ENCODE data around the gene CFDP1. TPM values are rescaled to one million over a fixed set of nuclear protein-coding genes. Genes with fewer than 3 reads are reported as not detected.

The CFDP1 gene
- total RNA-seq, 1 experiment from 2014 or later = 64.1 TPM

- CTCF ChIA-PET = no interaction called here
- TF ChIP-seq CTCF (IDR thresholded peaks at IDR 0.05; ENCODE audit: unreplicated experiment) = no peak
- Mint-ChIP-seq H3K27ac (ENCODE audit: unreplicated experiment) (no peak overlapping the region), H3K4me3 (ENCODE audit: low read depth, unreplicated experiment) (no peak overlapping the region), H3K9me3 (ENCODE audit: low read depth, unreplicated experiment) (no peaks in the 10 kb centered on the region), H3K4me1 (ENCODE audit: low read depth, unreplicated experiment) (no peaks in the 10 kb centered on the region), H3K27me3 (ENCODE audit: unreplicated experiment) (no peaks in the 10 kb centered on the region), H3K36me3 (ENCODE audit: insufficient read depth, unreplicated experiment) (peaks cover 21% of the 10 kb centered on the region)
- no peak for DNase-seq
- BruUV-seq (replicated peaks) = no TSS peak
- intact Hi-C loops (cut with micrococcal nuclease; ENCODE audit: unreplicated experiment) = no loop called here
These were observed 35.0 kb downstream of the CFDP1 start for GRCh38 chr16:75398333-75398732.

- no TSS peak for BruUV-seq (replicated peaks)
- H3K27ac Mint-ChIP-seq (ENCODE audit: unreplicated experiment) = no peak overlapping the region
These were observed 38.4 kb downstream of the CFDP1 start for GRCh38 chr16:75394941-75395340.

GRCh38 chr16:75392906-75393305, 40.4 kb downstream of the CFDP1 start:
- Mint-ChIP-seq H3K36me3 (ENCODE audit: insufficient read depth, unreplicated experiment) (peaks cover 26% of the 10 kb centered on the region), H3K4me3 (ENCODE audit: low read depth, unreplicated experiment) (no peak overlapping the region), H3K9me3 (ENCODE audit: low read depth, unreplicated experiment) (no peaks in the 10 kb centered on the region), H3K27ac (ENCODE audit: unreplicated experiment) (no peak overlapping the region), H3K4me1 (ENCODE audit: low read depth, unreplicated experiment) (no peaks in the 10 kb centered on the region), H3K27me3 (ENCODE audit: unreplicated experiment) (no peaks in the 10 kb centered on the region)
- no peak for TF ChIP-seq CTCF (IDR thresholded peaks at IDR 0.05; ENCODE audit: unreplicated experiment)
- intact Hi-C loops (cut with micrococcal nuclease; ENCODE audit: unreplicated experiment) = no loop called here
- no peak for DNase-seq
- BruUV-seq (replicated peaks) = no TSS peak
- CTCF ChIA-PET = no interaction called here

More at GRCh38 chr16:75394941-75395340, 38.4 kb downstream of the CFDP1 start:
- TF ChIP-seq CTCF (IDR thresholded peaks at IDR 0.05; ENCODE audit: unreplicated experiment) = no peak
- Mint-ChIP-seq H3K4me1 (ENCODE audit: low read depth, unreplicated experiment) (no peaks in the 10 kb centered on the region), H3K9me3 (ENCODE audit: low read depth, unreplicated experiment) (no peaks in the 10 kb centered on the region), H3K27me3 (ENCODE audit: unreplicated experiment) (no peaks in the 10 kb centered on the region), H3K4me3 (ENCODE audit: low read depth, unreplicated experiment) (no peak overlapping the region), H3K36me3 (ENCODE audit: insufficient read depth, unreplicated experiment) (peaks cover 21% of the 10 kb centered on the region)
- CTCF ChIA-PET = no interaction called here
- intact Hi-C loops (cut with micrococcal nuclease; ENCODE audit: unreplicated experiment) = no loop called here
- DNase-seq = no peak

- Mint-ChIP-seq H3K4me3 (ENCODE audit: low read depth, unreplicated experiment) (no peak overlapping the region), H3K27ac (ENCODE audit: unreplicated experiment) (no peak overlapping the region), H3K9me3 (ENCODE audit: low read depth, unreplicated experiment) (no peaks in the 10 kb centered on the region), H3K4me1 (ENCODE audit: low read depth, unreplicated experiment) (peaks cover under 1% of the 10 kb centered on the region), H3K27me3 (ENCODE audit: unreplicated experiment) (no peaks in the 10 kb centered on the region), H3K36me3 (ENCODE audit: insufficient read depth, unreplicated experiment) (peaks cover 26% of the 10 kb centered on the region)
- no peak for DNase-seq
- BruUV-seq (replicated peaks) = no TSS peak
- CTCF ChIA-PET = interaction anchor here (2.2 kb wide), 1 partner anchor 192 kb away, joined by 9 read pairs; no protein-coding TSS in a partner anchor
- intact Hi-C loops (cut with micrococcal nuclease; ENCODE audit: unreplicated experiment) = no loop called here
- TF ChIP-seq CTCF (IDR thresholded peaks at IDR 0.05; ENCODE audit: unreplicated experiment) = no peak
These were observed 42.2 kb downstream of the CFDP1 start for GRCh38 chr16:75390926-75391653.

Measured in Calu3 (cell line).